H1 (cell line): Measurements from ENCODE around the gene TRIM14.

Experiments
- CTCF ChIP-seq, 3 experiments: IDR thresholded peaks; 1 replicate in 2 of 3; 2 replicates in 1 of 3; pipeline versions ENCODE4 v1.5.1 to v1.6.1; 2011; ENCODE audit warnings: low read length in 3 of 3, mild to moderate bottlenecking in 3 of 3, inconsistent platforms in 2 of 3, low read depth in 1 of 3, moderate library complexity in 1 of 3; ENCODE audit not compliant: insufficient read depth in 1 of 3; ENCODE audit errors: control extremely low read depth in 1 of 3
- POLR2A ChIP-seq, 2 experiments: IDR thresholded peaks; 1 replicate in 1 of 2; 2 replicates in 1 of 2; pipeline ENCODE4 v1.6.1; 2011; ENCODE audit warnings: low read depth in 2 of 2, low read length in 2 of 2, mild to moderate bottlenecking in 2 of 2; ENCODE audit errors: control extremely low read depth in 1 of 2
- SUZ12 ChIP-seq: fragments of 200-600 bp; sonication (generic); IDR thresholded peaks from 2 replicates; pipeline ENCODE4 v1.6.1; 2012; ENCODE audit warnings: mild to moderate bottlenecking, inconsistent platforms, low read length, moderate library complexity, mixed read lengths

DNA sequence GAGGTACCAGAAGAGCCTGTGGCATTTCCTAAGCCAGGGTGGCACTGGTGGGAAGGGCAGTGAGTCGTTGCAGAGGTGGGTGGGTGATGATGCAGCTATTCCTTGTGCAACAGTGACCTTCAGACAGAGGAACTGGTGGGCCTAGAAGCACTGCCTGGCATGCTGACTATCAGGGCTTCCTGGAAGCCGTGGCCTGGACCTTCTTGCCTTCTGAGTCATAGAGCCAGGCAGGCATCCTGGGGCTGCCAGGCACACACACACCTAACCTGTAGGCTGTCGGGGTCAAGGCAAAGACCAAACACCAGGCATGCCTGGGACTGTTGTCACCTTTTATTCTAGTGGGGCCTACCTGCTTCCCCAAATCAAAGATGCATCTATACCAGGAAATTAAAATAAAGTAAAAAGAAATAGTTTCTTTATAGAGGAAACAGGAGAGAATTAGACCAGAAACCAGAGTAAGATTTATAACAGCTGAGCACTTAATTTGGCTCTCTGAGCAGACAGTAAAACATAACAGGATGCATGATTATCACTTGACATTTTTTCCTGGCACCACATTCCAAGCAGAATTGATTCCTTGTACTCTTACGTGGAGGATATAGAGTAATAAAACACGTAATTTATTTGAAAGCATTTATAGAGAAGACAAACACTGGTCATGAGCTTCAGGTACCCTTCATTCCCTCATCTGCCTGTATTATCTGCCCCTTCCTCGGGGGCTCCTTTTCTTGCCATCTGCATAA is 37.4 kb downstream of the TRIM14 start:
- TF ChIP-seq SUZ12 (no peak), POLR2A (IDR thresholded peaks at IDR 0.05; ENCODE audit: control extremely low read depth in 1 of 2, low read depth in 2 of 2, low read length in 2 of 2) (no peak), CTCF (IDR thresholded peaks at IDR 0.05; ENCODE audit: control extremely low read depth in 1 of 3, insufficient read depth in 1 of 3, low read depth in 1 of 3, low read length in 3 of 3) (no peak)
